B cell (primary cell): ENCODE data around the gene ITPR2. TPM values are rescaled to one million over a fixed set of nuclear protein-coding genes. Genes with fewer than 3 reads are reported as not detected.

Source experiments
- ATAC-seq: fragments of 200-7000 bp; cut with Tn5 transposase; one replicate; pipeline ENCODE4 v1.10.0; 2021; ENCODE audit warnings: low read depth, mild to moderate bottlenecking, moderate number of reproducible peaks, moderate library complexity
- CTCF ChIA-PET: fragments of 350-600 bp; sonication (Branson Sonifier 250); formaldehyde crosslinking; loops from one replicate; lab custom pipeline; 2021; ENCODE audit warnings: antibody characterized with exemption, inconsistent platforms; lab: Charles Lee
- POLR2A ChIA-PET: fragments of 350-600 bp; sonication (Branson Sonifier 250); formaldehyde crosslinking; loops from one replicate; lab custom pipeline; 2021; ENCODE audit warnings: antibody characterized with exemption; lab: Charles Lee
- DNase-seq: peaks from one replicate; pipeline ENCODE4 v3.0.0; 2013
- H2AFZ ChIP-seq: 2 replicates; pipeline ENCODE4 v1.6.1; 2012; ENCODE audit warnings: mild to moderate bottlenecking, low read depth, low read length; ENCODE audit not compliant: insufficient read depth, poor library complexity, severe bottlenecking
- H3K27ac ChIP-seq, 2 donors: 1 replicate in 1 of 2; 2 replicates in 1 of 2; pipeline ENCODE4 v1.5.1; 2012 to 2013; ENCODE audit warnings: low read length in 2 of 2, mild to moderate bottlenecking in 2 of 2, moderate library complexity in 1 of 2
- H3K27me3 ChIP-seq, 4 experiments: fragments of 200-600 bp in 1 of 4; sonication (generic) in 1 of 4; replicated peaks in 1 of 4; 1 replicate in 2 of 4; 2 replicates in 2 of 4; pipeline versions ENCODE4 v1.6.1 to v1.7.0; 2013 to 2016; ENCODE audit warnings: low read length in 3 of 4, mild to moderate bottlenecking in 2 of 4, mixed read lengths in 1 of 4, moderate library complexity in 1 of 4; ENCODE audit not compliant: insufficient read depth in 4 of 4, control insufficient read depth in 3 of 4; ENCODE audit errors: control extremely low read depth in 1 of 4
- H3K36me3 ChIP-seq, 2 experiments: replicated peaks in 1 of 2; 1 replicate in 1 of 2; 2 replicates in 1 of 2; pipeline versions ENCODE4 v1.6.1 to v1.7.1; 2013; ENCODE audit warnings: low read length in 1 of 2; ENCODE audit not compliant: insufficient read depth in 2 of 2, control insufficient read depth in 1 of 2; ENCODE audit errors: control extremely low read depth in 1 of 2, extremely low read depth in 1 of 2
- H3K4me1 ChIP-seq, 2 donors: fragments of 200-600 bp in 1 of 2; sonication (generic) in 1 of 2; 1 replicate in 1 of 2; 2 replicates in 1 of 2; pipeline versions ENCODE4 v1.5.1 to v1.6.1; 2013 to 2017; ENCODE audit warnings: low read length in 2 of 2; ENCODE audit not compliant: control insufficient read depth in 2 of 2, insufficient read depth in 2 of 2
- H3K4me2 ChIP-seq: replicated peaks from 2 replicates; pipeline ENCODE3; 2012; ENCODE audit warnings: mild to moderate bottlenecking, low read depth, low read length; ENCODE audit not compliant: poor library complexity, severe bottlenecking
- H3K4me3 ChIP-seq, 5 experiments: fragments of 200-600 bp in 1 of 5; sonication (generic) in 1 of 5; 1 replicate in 3 of 5; 2 replicates in 2 of 5; pipeline versions ENCODE4 v1.5.1 to v1.7.0; 2011 to 2016; ENCODE audit warnings: low read length in 4 of 5, mild to moderate bottlenecking in 4 of 5, low read depth in 2 of 5, control low read depth in 1 of 5, moderate library complexity in 1 of 5; ENCODE audit not compliant: insufficient read depth in 1 of 5; ENCODE audit errors: control extremely low read depth in 1 of 5, extremely low read depth in 1 of 5
- H3K79me2 ChIP-seq: fragments of 200-600 bp; sonication (generic); one replicate; pipeline ENCODE4 v1.6.0; 2016; ENCODE audit warnings: low read length; ENCODE audit not compliant: control insufficient read depth, insufficient read depth
- H3K9ac ChIP-seq: fragments of 200-600 bp; sonication (generic); 2 replicates; pipeline ENCODE4 v1.6.1; 2017; ENCODE audit warnings: mild to moderate bottlenecking, low read length, moderate library complexity
- H3K9me3 ChIP-seq, 3 donors: one replicate each; pipeline versions ENCODE4 v1.6.1 to v1.7.1; 2013; ENCODE audit warnings: low read length in 2 of 3; ENCODE audit not compliant: control insufficient read depth in 2 of 3, insufficient read depth in 1 of 3; ENCODE audit errors: control extremely low read depth in 1 of 3
- H4K20me1 ChIP-seq: 2 replicates; pipeline ENCODE4 v1.6.0; 2012; ENCODE audit warnings: mild to moderate bottlenecking, low read length; ENCODE audit not compliant: insufficient read depth, control insufficient read depth, poor library complexity, severe bottlenecking
- H3K27ac Mint-ChIP-seq: one replicate; pipeline ENCODE4 v1.8.0; 2021; ENCODE audit warnings: mixed read lengths
- H3K27me3 Mint-ChIP-seq: one replicate; pipeline ENCODE4 v1.8.0; 2021; ENCODE audit warnings: mixed read lengths
- H3K4me1 Mint-ChIP-seq: one replicate; pipeline ENCODE4 v1.8.0; 2021; ENCODE audit warnings: mixed read lengths
- H3K4me3 Mint-ChIP-seq: one replicate; pipeline ENCODE4 v1.8.0; 2021; ENCODE audit warnings: mixed read lengths
- H3K9me3 Mint-ChIP-seq: one replicate; pipeline ENCODE4 v1.8.0; 2022; ENCODE audit warnings: mixed read lengths; ENCODE audit not compliant: insufficient read depth
- EZH2 ChIP-seq: IDR thresholded peaks from 2 replicates; pipeline ENCODE4 v1.6.1; 2012; ENCODE audit warnings: borderline replicate concordance, low read depth, mild to moderate bottlenecking, moderate library complexity, low read length; ENCODE audit not compliant: insufficient read depth, poor library complexity, severe bottlenecking
- WGBS: methylation state at CpG from one replicate; pipeline ENCODE4 v1.1.5; 2013; ENCODE audit warnings: missing lambda C conversion rate; ENCODE audit not compliant: insufficient coverage; 5-methylcytosine and 5-hydroxymethylcytosine counted together
- intact Hi-C: fragments of 100-400 bp; cut with micrococcal nuclease; formaldehyde crosslinking; loops from one replicate; pipeline ENCODE4 v1.10.0; 2022
- polyA plus RNA-seq: library from polyadenylated mRNA; depleted of rRNA; stranded (reverse); fragments of >200 nt; gene quantifications from 2 replicates; pipeline ENCODE4 v1.2.3, GENCODE V29; 2012
- total RNA-seq, 2 donors: library from RNA; stranded (reverse); fragments of 120-200 nt in 1 of 2; gene quantifications; 1 replicate in 1 of 2; 2 replicates in 1 of 2; pipeline versions ENCODE4 v1.2.3 to v1.2.4, GENCODE V29; 2013 to 2022
- TF ChIP-seq, protein P1 (sequence below): fragments of 200-600 bp; IDR thresholded peaks from one replicate; pipeline ENCODE4 v1.8.0; 2022; ENCODE audit warnings: antibody characterized with exemption, mild to moderate bottlenecking

The ITPR2 gene
- total and polyA plus RNA-seq, 2 donors (not counting 1 experiment from before 2014, with no cell fraction given): 4.3 to 113 TPM

DNA sequence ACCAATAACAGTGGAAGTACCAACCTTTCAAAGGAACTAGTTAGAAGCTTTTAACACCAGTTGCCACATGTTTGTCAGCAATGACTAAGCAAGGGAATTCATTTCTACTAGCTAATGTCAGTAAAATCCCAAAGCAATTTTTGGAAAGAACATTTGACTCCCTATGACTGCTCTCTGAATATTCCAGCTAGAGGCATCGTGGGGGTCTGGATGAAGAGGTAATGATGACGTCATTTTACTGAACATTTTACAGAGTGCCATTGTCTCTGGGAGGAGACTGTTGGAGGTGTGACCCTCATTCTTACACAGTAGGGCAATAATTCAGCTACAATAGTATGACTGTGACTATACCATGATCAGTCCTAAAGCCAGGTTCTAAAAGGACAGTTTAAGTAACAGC lies 204.8 kb downstream of the ITPR2 start:
- no peaks in the 10 kb centered on the region for H4K20me1 ChIP-seq
- ATAC-seq (no peak), DNase-seq (no peak)
- no peak overlapping the region for H3K27ac ChIP-seq
- H3K79me2 ChIP-seq: no peaks in the 10 kb centered on the region
- intact Hi-C loops: no loop called here
- TF ChIP-seq, protein P1, sequence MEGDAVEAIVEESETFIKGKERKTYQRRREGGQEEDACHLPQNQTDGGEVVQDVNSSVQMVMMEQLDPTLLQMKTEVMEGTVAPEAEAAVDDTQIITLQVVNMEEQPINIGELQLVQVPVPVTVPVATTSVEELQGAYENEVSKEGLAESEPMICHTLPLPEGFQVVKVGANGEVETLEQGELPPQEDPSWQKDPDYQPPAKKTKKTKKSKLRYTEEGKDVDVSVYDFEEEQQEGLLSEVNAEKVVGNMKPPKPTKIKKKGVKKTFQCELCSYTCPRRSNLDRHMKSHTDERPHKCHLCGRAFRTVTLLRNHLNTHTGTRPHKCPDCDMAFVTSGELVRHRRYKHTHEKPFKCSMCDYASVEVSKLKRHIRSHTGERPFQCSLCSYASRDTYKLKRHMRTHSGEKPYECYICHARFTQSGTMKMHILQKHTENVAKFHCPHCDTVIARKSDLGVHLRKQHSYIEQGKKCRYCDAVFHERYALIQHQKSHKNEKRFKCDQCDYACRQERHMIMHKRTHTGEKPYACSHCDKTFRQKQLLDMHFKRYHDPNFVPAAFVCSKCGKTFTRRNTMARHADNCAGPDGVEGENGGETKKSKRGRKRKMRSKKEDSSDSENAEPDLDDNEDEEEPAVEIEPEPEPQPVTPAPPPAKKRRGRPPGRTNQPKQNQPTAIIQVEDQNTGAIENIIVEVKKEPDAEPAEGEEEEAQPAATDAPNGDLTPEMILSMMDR: no peak
- TF ChIP-seq EZH2: no peak
- no peaks in the 10 kb centered on the region for H3K27me3 ChIP-seq
- no peak overlapping the region for H2AFZ ChIP-seq
- ChIA-PET CTCF (interaction anchor here (0.8 kb wide), 1 partner anchor 23 kb away, joined by 3 read pairs; no protein-coding TSS in a partner anchor), POLR2A (no interaction called here)
- H3K27me3 Mint-ChIP-seq: no peaks in the 10 kb centered on the region
- H3K4me1 ChIP-seq: no peaks in the 10 kb centered on the region
- no CpG with 5 or more reads among the region's 2 CpGs for WGBS
- no peaks in the 10 kb centered on the region for H3K9me3 Mint-ChIP-seq
- H3K4me2 ChIP-seq: no peak overlapping the region
- no peak overlapping the region for H3K4me3 Mint-ChIP-seq
- no peaks in the 10 kb centered on the region for H3K4me1 Mint-ChIP-seq
- H3K9ac ChIP-seq: no peak overlapping the region
- peaks cover 17 to 18% of the 10 kb centered on the region in 2 experiments for H3K36me3 ChIP-seq
- no peak overlapping the region for H3K4me3 ChIP-seq
- H3K27ac Mint-ChIP-seq: no peak overlapping the region
- no peaks in the 10 kb centered on the region for H3K9me3 ChIP-seq

DNA sequence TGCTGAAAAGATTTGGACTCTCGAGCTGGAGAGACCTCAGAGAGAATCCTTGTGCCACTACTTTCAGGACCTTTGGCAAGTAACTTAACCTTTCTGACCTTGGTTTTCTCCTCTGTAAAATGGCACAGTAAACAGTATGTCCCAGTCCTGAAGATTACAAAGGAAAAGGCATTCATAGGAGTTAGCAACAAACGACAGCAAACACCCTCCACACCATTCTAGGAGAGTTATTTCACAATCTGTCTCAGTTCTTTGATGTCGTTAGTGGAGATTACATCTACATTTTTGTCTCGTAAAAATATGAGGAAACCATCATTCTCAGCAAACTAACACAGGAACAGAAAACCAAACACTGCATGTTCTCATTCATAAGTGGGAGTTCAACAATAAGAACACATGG lies 205.7 kb downstream of the ITPR2 start:
- CTCF ChIA-PET: no interaction called here
- ATAC-seq: no peak
- Histone ChIP-seq H3K36me3 (peaks cover 17% of the 10 kb centered on the region in 2 experiments), H3K27ac (no peak overlapping the region), H3K4me2 (no peak overlapping the region), H3K4me3 (no peak overlapping the region), H3K9me3 (no peaks in the 10 kb centered on the region), H4K20me1 (no peaks in the 10 kb centered on the region), H3K9ac (no peak overlapping the region), H3K4me1 (no peaks in the 10 kb centered on the region), H2AFZ (no peak overlapping the region), H3K27me3 (no peaks in the 10 kb centered on the region), H3K79me2 (no peaks in the 10 kb centered on the region)
- H3K27me3 Mint-ChIP-seq: no peaks in the 10 kb centered on the region
- no peaks in the 10 kb centered on the region for H3K9me3 Mint-ChIP-seq
- no peaks in the 10 kb centered on the region for H3K4me1 Mint-ChIP-seq
- H3K4me3 Mint-ChIP-seq: no peak overlapping the region
- no peak overlapping the region for H3K27ac Mint-ChIP-seq
- intact Hi-C loops: no loop called here
- TF ChIP-seq EZH2: no peak
- TF ChIP-seq, protein P1: no peak
- whole genome bisulfite sequencing: 100% methylated on average over 2 of the region's 4 CpGs
- POLR2A ChIA-PET: no interaction called here
- no peak for DNase-seq
